Hepatocyte (in vitro differentiated cells): ENCODE data around the gene KIF13A. TPM values are rescaled to one million over a fixed set of nuclear protein-coding genes. Genes with fewer than 3 reads are reported as not detected.

Experiments
- DNase-seq: peaks from one replicate; pipeline ENCODE4 v3.0.0-alpha.2; 2016; ENCODE audit warnings: low spot score
- H2AFZ ChIP-seq: fragments of 200-600 bp; sonication (generic); 2 replicates; pipeline ENCODE4 v1.6.0; 2016; ENCODE audit warnings: antibody characterized with exemption, mild to moderate bottlenecking
- H3K27ac ChIP-seq: fragments of 200-600 bp; sonication (generic); 2 replicates; pipeline ENCODE4 v1.5.1; 2016; ENCODE audit warnings: mild to moderate bottlenecking
- H3K27me3 ChIP-seq: fragments of 200-600 bp; sonication (generic); 2 replicates; pipeline ENCODE4 v1.6.1; 2016
- H3K36me3 ChIP-seq: fragments of 200-600 bp; sonication (generic); replicated peaks from 2 replicates; pipeline ENCODE4 v1.5.1; 2016; ENCODE audit warnings: low read depth; ENCODE audit not compliant: insufficient read depth
- H3K4me1 ChIP-seq: fragments of 200-600 bp; sonication (generic); 2 replicates; pipeline ENCODE4 v1.5.1; 2016; ENCODE audit warnings: mild to moderate bottlenecking, moderate library complexity; ENCODE audit not compliant: insufficient read depth
- H3K4me2 ChIP-seq: fragments of 200-600 bp; sonication (generic); 2 replicates; pipeline ENCODE4 v1.6.0; 2016
- H3K4me3 ChIP-seq: fragments of 200-600 bp; sonication (generic); 2 replicates; pipeline ENCODE4 v1.5.1; 2016; ENCODE audit warnings: mild to moderate bottlenecking
- H3K79me2 ChIP-seq: fragments of 200-600 bp; sonication (generic); 2 replicates; pipeline ENCODE4 v1.6.0; 2017; ENCODE audit warnings: mild to moderate bottlenecking
- H3K9me2 ChIP-seq: fragments of 200-600 bp; sonication (generic); replicated peaks from 2 replicates; pipeline ENCODE4 v1.6.0; 2017; ENCODE audit warnings: mild to moderate bottlenecking; ENCODE audit not compliant: insufficient read depth
- H3K9me3 ChIP-seq: fragments of 200-600 bp; sonication (generic); 2 replicates; pipeline ENCODE4 v1.5.1; 2016; ENCODE audit warnings: low read depth, mild to moderate bottlenecking
- H4K20me1 ChIP-seq: fragments of 200-600 bp; sonication (generic); 2 replicates; pipeline ENCODE4 v1.6.0; 2016; ENCODE audit warnings: mild to moderate bottlenecking; ENCODE audit not compliant: insufficient read depth, poor library complexity, severe bottlenecking
- CTCF ChIP-seq: fragments of 200-600 bp; sonication (generic); IDR thresholded peaks from 2 replicates; pipeline ENCODE4 v1.5.1; 2016; ENCODE audit warnings: antibody characterized with exemption, mild to moderate bottlenecking; ENCODE audit not compliant: poor library complexity
- EZH2 ChIP-seq: fragments of 200-600 bp; sonication (generic); IDR thresholded peaks from 2 replicates; pipeline ENCODE4 v1.6.1; 2016; ENCODE audit warnings: antibody characterized with exemption, mild to moderate bottlenecking, borderline replicate concordance
- EZH2phosphoT487 ChIP-seq: fragments of 200-600 bp; sonication (generic); IDR thresholded peaks from one replicate; pipeline ENCODE4 v1.6.1; 2018; ENCODE audit warnings: antibody characterized with exemption, mild to moderate bottlenecking, low read depth, moderate library complexity; ENCODE audit not compliant: unreplicated experiment, severe bottlenecking
- whole genome bisulfite sequencing: methylation state at CpG from one replicate; pipeline ENCODE4 v1.1.6; 2016; ENCODE audit warnings: low lambda C conversion rate; ENCODE audit errors: missing lambda C conversion rate; 5-methylcytosine and 5-hydroxymethylcytosine counted together
- polyA plus RNA-seq: library from polyadenylated mRNA; unstranded; fragments of >200 nt; fragmentation: Nextera tagmentation; extraction: Ambion mirVana; gene quantifications from 2 replicates; pipeline ENCODE4 v1.2.1, GENCODE V29; 2016
- total RNA-seq: library from RNA; depleted of rRNA; stranded (reverse); fragments of >200 nt; gene quantifications from 2 replicates; pipeline ENCODE4 v1.2.3, GENCODE V29; 2014

Gene KIF13A
- total and polyA plus RNA-seq, 2 experiments from 2014 or later, result 13.0 to 27.9 TPM

GRCh38 chr6:17971128-17972073, 16.0 kb downstream of the KIF13A start:
- Histone ChIP-seq H3K4me3 (no peak overlapping the region), H2AFZ (no peak overlapping the region), H3K27me3 (no peaks in the 10 kb centered on the region), H3K36me3 (no peaks in the 10 kb centered on the region), H3K4me2 (no peak overlapping the region), H3K9me2 (no peaks in the 10 kb centered on the region), H3K27ac (no peak overlapping the region), H3K9me3 (no peaks in the 10 kb centered on the region), H4K20me1 (peaks cover 3% of the 10 kb centered on the region), H3K79me2 (peaks cover 68% of the 10 kb centered on the region), H3K4me1 (peaks cover 6% of the 10 kb centered on the region)
- DNase-seq, result no peak
- WGBS, result 86% methylated on average over 7 of the region's 7 CpGs
- no peak for TF ChIP-seq CTCF
- no peak for TF ChIP-seq EZH2phosphoT487
- TF ChIP-seq EZH2, result no peak

- no peak overlapping the region for H2AFZ ChIP-seq
- 96% methylated on average over 2 of the region's 2 CpGs for WGBS
- peaks cover 6% of the 10 kb centered on the region for H4K20me1 ChIP-seq
- TF ChIP-seq EZH2 (no peak), CTCF (no peak), EZH2phosphoT487 (no peak)
- no peaks in the 10 kb centered on the region for H3K36me3 ChIP-seq
- H3K79me2 ChIP-seq, result peaks cover 67% of the 10 kb centered on the region
- H3K27ac ChIP-seq, result no peak overlapping the region
- H3K9me2 ChIP-seq, result no peaks in the 10 kb centered on the region
- H3K9me3 ChIP-seq, result no peaks in the 10 kb centered on the region
- peaks cover 6% of the 10 kb centered on the region for H3K4me1 ChIP-seq
- DNase-seq, result no peak
- no peak overlapping the region for H3K4me3 ChIP-seq
- H3K4me2 ChIP-seq, result no peak overlapping the region
- H3K27me3 ChIP-seq, result no peaks in the 10 kb centered on the region
Observed at GRCh38 chr6:17968876-17969275, 18.6 kb downstream of the KIF13A start.

GRCh38 chr6:17967668-17968518, 19.5 kb downstream of the KIF13A start:
- Histone ChIP-seq H3K79me2 (peaks cover 68% of the 10 kb centered on the region), H3K27ac (no peak overlapping the region)

More at GRCh38 chr6:17967668-17968518, 19.5 kb downstream of the KIF13A start:
- 93% methylated on average over 5 of the region's 5 CpGs for WGBS
- Histone ChIP-seq H3K4me1 (peaks cover 5% of the 10 kb centered on the region), H2AFZ (no peak overlapping the region), H3K4me3 (no peak overlapping the region), H3K4me2 (no peak overlapping the region), H3K36me3 (no peaks in the 10 kb centered on the region), H3K27me3 (no peaks in the 10 kb centered on the region), H3K9me2 (no peaks in the 10 kb centered on the region), H3K9me3 (no peaks in the 10 kb centered on the region), H4K20me1 (peaks cover 6% of the 10 kb centered on the region)
- TF ChIP-seq CTCF, result no peak
- DNase-seq, result no peak
